Mesothelial cell of epicardium (in vitro differentiated cells): ENCODE data around the gene CCNY. TPM values are rescaled to one million over a fixed set of nuclear protein-coding genes. Genes with fewer than 3 reads are reported as not detected.

Experiments
- DNase-seq, 2 experiments: peaks; one replicate each; pipeline ENCODE4 v3.0.0; 2021; ENCODE audit warnings: low spot score in 2 of 2; ENCODE audit not compliant: unreplicated experiment in 2 of 2
- H3K27ac Mint-ChIP-seq: 2 replicates; pipeline ENCODE4 v1.8.0; 2021; ENCODE audit warnings: mixed read lengths
- H3K27me3 Mint-ChIP-seq: 2 replicates; pipeline ENCODE4 v1.8.0; 2021; ENCODE audit warnings: low read depth, mixed read lengths
- H3K36me3 Mint-ChIP-seq: 2 replicates; pipeline ENCODE4 v1.8.0; 2021; ENCODE audit warnings: mixed read lengths
- H3K4me1 Mint-ChIP-seq: 2 replicates; pipeline ENCODE4 v1.8.0; 2021; ENCODE audit warnings: mixed read lengths
- H3K4me3 Mint-ChIP-seq: 2 replicates; pipeline ENCODE4 v1.8.0; 2021; ENCODE audit warnings: mild to moderate bottlenecking, moderate library complexity, mixed read lengths
- H3K9me3 Mint-ChIP-seq: 2 replicates; pipeline ENCODE4 v1.8.0; 2021; ENCODE audit warnings: mixed read lengths
- total RNA-seq: library from RNA; stranded (reverse); gene quantifications from 3 replicates; pipeline ENCODE4 v1.2.1, GENCODE V29; 2021
- TF ChIP-seq, protein P1 (sequence below): fragments of 200-600 bp; sonication (generic); IDR thresholded peaks from one replicate; pipeline ENCODE4 v1.5.0; 2021; ENCODE audit warnings: antibody characterized with exemption; ENCODE audit not compliant: unreplicated experiment

Gene CCNY
- total RNA-seq, 1 donor from 2014 or later, result 75.4 TPM

- Mint-ChIP-seq H3K4me1 (peaks cover 11% of the 10 kb centered on the region), H3K27me3 (no peaks in the 10 kb centered on the region), H3K36me3 (no peaks in the 10 kb centered on the region), H3K9me3 (no peaks in the 10 kb centered on the region), H3K27ac (no peak overlapping the region), H3K4me3 (no peak overlapping the region)
- TF ChIP-seq, protein P1, sequence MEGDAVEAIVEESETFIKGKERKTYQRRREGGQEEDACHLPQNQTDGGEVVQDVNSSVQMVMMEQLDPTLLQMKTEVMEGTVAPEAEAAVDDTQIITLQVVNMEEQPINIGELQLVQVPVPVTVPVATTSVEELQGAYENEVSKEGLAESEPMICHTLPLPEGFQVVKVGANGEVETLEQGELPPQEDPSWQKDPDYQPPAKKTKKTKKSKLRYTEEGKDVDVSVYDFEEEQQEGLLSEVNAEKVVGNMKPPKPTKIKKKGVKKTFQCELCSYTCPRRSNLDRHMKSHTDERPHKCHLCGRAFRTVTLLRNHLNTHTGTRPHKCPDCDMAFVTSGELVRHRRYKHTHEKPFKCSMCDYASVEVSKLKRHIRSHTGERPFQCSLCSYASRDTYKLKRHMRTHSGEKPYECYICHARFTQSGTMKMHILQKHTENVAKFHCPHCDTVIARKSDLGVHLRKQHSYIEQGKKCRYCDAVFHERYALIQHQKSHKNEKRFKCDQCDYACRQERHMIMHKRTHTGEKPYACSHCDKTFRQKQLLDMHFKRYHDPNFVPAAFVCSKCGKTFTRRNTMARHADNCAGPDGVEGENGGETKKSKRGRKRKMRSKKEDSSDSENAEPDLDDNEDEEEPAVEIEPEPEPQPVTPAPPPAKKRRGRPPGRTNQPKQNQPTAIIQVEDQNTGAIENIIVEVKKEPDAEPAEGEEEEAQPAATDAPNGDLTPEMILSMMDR, result no peak
- no peak for DNase-seq
These were observed 11.7 kb downstream of the CCNY start for GRCh38 chr10:35347899-35348608.

- Mint-ChIP-seq H3K9me3 (no peaks in the 10 kb centered on the region), H3K4me3 (no peak overlapping the region), H3K36me3 (no peaks in the 10 kb centered on the region), H3K27ac (no peak overlapping the region), H3K4me1 (peaks cover 11% of the 10 kb centered on the region), H3K27me3 (no peaks in the 10 kb centered on the region)
- no peak for DNase-seq
- TF ChIP-seq, protein P1, result no peak
These were observed 12.5 kb downstream of the CCNY start for GRCh38 chr10:35348609-35349388.

DNA sequence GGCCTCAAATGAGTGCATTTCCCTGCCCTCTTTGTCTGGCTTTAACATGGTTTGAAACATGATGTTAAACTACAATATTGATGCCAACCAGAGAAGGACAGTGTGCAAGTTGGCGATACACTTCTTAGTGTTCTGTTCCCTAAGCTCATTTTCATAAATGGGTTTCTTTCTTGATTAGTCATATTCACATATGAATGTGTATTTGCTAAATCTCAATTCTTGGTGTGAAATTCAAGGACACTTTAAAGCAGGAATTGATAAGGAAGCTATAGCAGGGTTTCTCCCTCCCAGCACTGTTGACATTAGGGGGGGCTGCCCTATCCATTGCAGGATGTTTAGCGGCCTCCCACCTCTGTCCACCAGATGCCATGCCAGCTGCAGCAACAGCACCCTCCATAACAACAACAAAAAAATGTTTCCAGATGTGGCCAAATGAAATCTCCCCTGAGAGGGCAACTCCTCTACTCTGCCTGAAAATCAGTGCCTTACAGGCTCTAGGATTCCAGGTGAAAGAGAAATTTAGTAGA lies 13.1 kb downstream of the CCNY start:
- DNase-seq, result no peak
- TF ChIP-seq, protein P1, result no peak
- Mint-ChIP-seq H3K4me1 (peaks cover 13% of the 10 kb centered on the region), H3K27me3 (no peaks in the 10 kb centered on the region), H3K9me3 (no peaks in the 10 kb centered on the region), H3K4me3 (no peak overlapping the region), H3K36me3 (no peaks in the 10 kb centered on the region), H3K27ac (no peak overlapping the region)

- H3K36me3 Mint-ChIP-seq, result no peaks in the 10 kb centered on the region
- no peak overlapping the region for H3K27ac Mint-ChIP-seq
- H3K4me1 Mint-ChIP-seq, result peaks cover 13% of the 10 kb centered on the region
- H3K9me3 Mint-ChIP-seq, result no peaks in the 10 kb centered on the region
- H3K4me3 Mint-ChIP-seq, result no peak overlapping the region
- no peak for DNase-seq
- H3K27me3 Mint-ChIP-seq, result no peaks in the 10 kb centered on the region
- TF ChIP-seq, protein P1, result no peak
These were observed 14.7 kb downstream of the CCNY start for GRCh38 chr10:35351021-35351420.

DNA sequence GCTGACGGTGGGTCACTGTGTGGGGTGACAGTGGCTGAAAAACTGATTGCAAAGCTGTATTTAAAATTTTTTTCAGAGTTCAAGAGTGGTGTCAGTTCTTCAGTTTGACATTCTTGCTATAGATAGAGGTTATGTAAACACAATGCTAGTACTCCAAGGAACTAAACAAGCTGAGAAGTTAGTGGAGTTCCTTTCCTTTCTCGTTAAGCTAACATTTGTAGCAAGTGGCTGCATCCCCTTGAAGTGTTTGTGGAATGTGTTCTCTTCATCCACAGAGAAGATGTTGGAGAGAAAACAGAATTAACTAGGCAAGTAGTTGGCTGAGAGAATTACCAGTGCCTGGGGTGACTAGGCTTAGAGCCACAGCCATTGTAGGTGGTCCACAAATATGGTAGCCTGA lies 15.8 kb downstream of the CCNY start:
- Mint-ChIP-seq H3K27me3 (no peaks in the 10 kb centered on the region), H3K36me3 (no peaks in the 10 kb centered on the region)
- TF ChIP-seq, protein P1, result no peak

More for the DNA sequence above, 15.8 kb downstream of the CCNY start:
- Mint-ChIP-seq H3K4me3 (no peak overlapping the region), H3K9me3 (no peaks in the 10 kb centered on the region), H3K4me1 (peaks cover 13% of the 10 kb centered on the region), H3K27ac (no peak overlapping the region)
- no peak for DNase-seq
